Heart left ventricle (tissue), 13 donors: ENCODE results near the gene SH2D2A.

Experiments
- POLR2A ChIP-seq, 2 donors: fragments of 450-650 bp; IDR thresholded peaks; one replicate each; pipeline ENCODE4 v1.6.1; 2017; ENCODE audit warnings: antibody characterized with exemption in 2 of 2, mild to moderate bottlenecking in 2 of 2, moderate library complexity in 2 of 2
- TF ChIP-seq, protein P1 (sequence below), 12 donors: fragments of 200-600 bp; sonication (generic) in 4 of 12; IDR thresholded peaks; one replicate each; pipeline versions ENCODE4 v1.5.0 to v1.8.0; 2018 to 2022; ENCODE audit warnings: antibody characterized with exemption in 12 of 12, mild to moderate bottlenecking in 5 of 12
- donor health status: ischemic (EF 13 %, LVEDD 7.1; RV severe dilation, severe dysfunction).
- donor health status: DM: no; HTN: yes; CAD: no.
- donor health status: DM: no; HTN: no; CAD: no.
- donor health status: ischemic (EF 25% LVEDD 6.9; RV normal size, moderate dysfunction).
- donor health status: ischemic (EF 25% LVEDD 5.7; RV mildly dilated, moderate dysfunction).
- donor health status: ischemic (EF 35%, LVEDD 5.7; RV mildly dilated, moderate dysfunction).
- donor health status: nonischemic (EF 11% LVEDD 7.7; RV severe dilation, severe dysfunction).
- donor health status: DM: yes; HTN: yes; CAD: no.
- donor health status: PGD.
- donor health status: ischemic (EF 29% LVEDD 5.4; RV normal size, mild dysfunction).
- donor health status: nonischemic (EF 23%, LVEDD 6.1; RV moderate dilation, normal function).

- TF ChIP-seq, protein P1, sequence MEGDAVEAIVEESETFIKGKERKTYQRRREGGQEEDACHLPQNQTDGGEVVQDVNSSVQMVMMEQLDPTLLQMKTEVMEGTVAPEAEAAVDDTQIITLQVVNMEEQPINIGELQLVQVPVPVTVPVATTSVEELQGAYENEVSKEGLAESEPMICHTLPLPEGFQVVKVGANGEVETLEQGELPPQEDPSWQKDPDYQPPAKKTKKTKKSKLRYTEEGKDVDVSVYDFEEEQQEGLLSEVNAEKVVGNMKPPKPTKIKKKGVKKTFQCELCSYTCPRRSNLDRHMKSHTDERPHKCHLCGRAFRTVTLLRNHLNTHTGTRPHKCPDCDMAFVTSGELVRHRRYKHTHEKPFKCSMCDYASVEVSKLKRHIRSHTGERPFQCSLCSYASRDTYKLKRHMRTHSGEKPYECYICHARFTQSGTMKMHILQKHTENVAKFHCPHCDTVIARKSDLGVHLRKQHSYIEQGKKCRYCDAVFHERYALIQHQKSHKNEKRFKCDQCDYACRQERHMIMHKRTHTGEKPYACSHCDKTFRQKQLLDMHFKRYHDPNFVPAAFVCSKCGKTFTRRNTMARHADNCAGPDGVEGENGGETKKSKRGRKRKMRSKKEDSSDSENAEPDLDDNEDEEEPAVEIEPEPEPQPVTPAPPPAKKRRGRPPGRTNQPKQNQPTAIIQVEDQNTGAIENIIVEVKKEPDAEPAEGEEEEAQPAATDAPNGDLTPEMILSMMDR (IDR thresholded peaks at IDR 0.05) = no peak
- TF ChIP-seq POLR2A (IDR thresholded peaks at IDR 0.05) = no peak
These were observed 6.7 kb upstream of the SH2D2A start for GRCh38 chr1:156823210-156823790.
